H9 (cell line): Measurements from ENCODE around the gene HSP90AA1. TPM values are rescaled to one million over a fixed set of nuclear protein-coding genes. Genes with fewer than 3 reads are reported as not detected.

Source experiments
- DNase-seq: peaks from one replicate; pipeline ENCODE4 v3.0.0-alpha.2; 2017
- H2AFZ ChIP-seq: one replicate; pipeline ENCODE4 v1.6.1; 2013; ENCODE audit warnings: mild to moderate bottlenecking, low read length, control low read depth, moderate library complexity
- H2AK5ac ChIP-seq: 2 replicates; pipeline ENCODE4 v1.6.1; 2013; ENCODE audit warnings: low read length, control low read depth, mixed read lengths; ENCODE audit not compliant: insufficient read length
- H2BK120ac ChIP-seq: one replicate; pipeline ENCODE4 v1.6.1; 2013; ENCODE audit warnings: low read depth, mild to moderate bottlenecking, low read length, control low read depth, inconsistent platforms; ENCODE audit not compliant: poor library complexity, severe bottlenecking
- H2BK12ac ChIP-seq: 2 replicates; pipeline ENCODE4 v1.6.1; 2013; ENCODE audit warnings: low read length, control low read depth, mixed read lengths, low read depth; ENCODE audit not compliant: insufficient read length
- H2BK15ac ChIP-seq: 2 replicates; pipeline ENCODE4 v1.6.1; 2013; ENCODE audit warnings: low read depth, low read length, control low read depth
- H2BK20ac ChIP-seq: one replicate; pipeline ENCODE4 v1.6.1; 2013; ENCODE audit warnings: low read depth, mild to moderate bottlenecking, low read length, control low read depth, inconsistent platforms; ENCODE audit not compliant: poor library complexity, severe bottlenecking
- H2BK5ac ChIP-seq: 2 replicates; pipeline ENCODE4 v1.6.1; 2013; ENCODE audit warnings: low read length, control low read depth, mixed read lengths; ENCODE audit not compliant: insufficient read length
- H3K14ac ChIP-seq: 2 replicates; pipeline ENCODE4 v1.6.1; 2013; ENCODE audit warnings: low read length, control low read depth; ENCODE audit not compliant: insufficient read depth
- H3K18ac ChIP-seq: 2 replicates; pipeline ENCODE4 v1.6.1; 2013; ENCODE audit warnings: low read depth, mild to moderate bottlenecking, mixed read lengths, low read length, control low read depth; ENCODE audit not compliant: insufficient read length
- H3K23ac ChIP-seq: 2 replicates; pipeline ENCODE4 v1.6.1; 2013; ENCODE audit warnings: low read length, control low read depth, mixed read lengths, low read depth; ENCODE audit not compliant: insufficient read length
- H3K23me2 ChIP-seq: 2 replicates; pipeline ENCODE4 v1.6.1; 2013; ENCODE audit warnings: low read depth, mild to moderate bottlenecking, mixed read lengths, low read length, control low read depth; ENCODE audit not compliant: insufficient read length, poor library complexity, severe bottlenecking
- H3K27ac ChIP-seq: 2 replicates; pipeline ENCODE4 v1.5.1; 2013; ENCODE audit warnings: low read length, control low read depth, mixed read lengths, low read depth; ENCODE audit not compliant: insufficient read length
- H3K27me3 ChIP-seq: 2 replicates; pipeline ENCODE4 v1.6.1; 2013; ENCODE audit warnings: low read length, control low read depth, inconsistent platforms; ENCODE audit not compliant: insufficient read depth
- H3K4ac ChIP-seq: 2 replicates; pipeline ENCODE4 v1.6.1; 2013; ENCODE audit warnings: low read depth, mild to moderate bottlenecking, control low read depth, inconsistent platforms, low read length, moderate library complexity
- H3K4me1 ChIP-seq: 2 replicates; pipeline ENCODE4 v1.6.1; 2013; ENCODE audit warnings: low read length, control low read depth, inconsistent platforms; ENCODE audit not compliant: insufficient read depth
- H3K4me2 ChIP-seq: 2 replicates; pipeline ENCODE4 v1.6.1; 2013; ENCODE audit warnings: low read length, control low read depth, mixed read lengths; ENCODE audit not compliant: insufficient read length, insufficient read depth
- H3K56ac ChIP-seq: 2 replicates; pipeline ENCODE4 v1.6.1; 2013; ENCODE audit warnings: low read depth, mild to moderate bottlenecking, mixed read lengths, low read length, control low read depth; ENCODE audit not compliant: insufficient read length
- H3K79me1 ChIP-seq: 2 replicates; pipeline ENCODE4 v1.6.1; 2013; ENCODE audit warnings: low read depth, mild to moderate bottlenecking, moderate library complexity, low read length, control low read depth, inconsistent platforms; ENCODE audit not compliant: insufficient read depth, poor library complexity, severe bottlenecking
- H3K79me2 ChIP-seq: 2 replicates; pipeline ENCODE4 v1.6.1; 2013; ENCODE audit warnings: low read length, control low read depth, inconsistent platforms; ENCODE audit not compliant: insufficient read depth
- H3K9ac ChIP-seq: 2 replicates; pipeline ENCODE4 v1.6.1; 2013; ENCODE audit warnings: low read length, control low read depth, mixed read lengths; ENCODE audit not compliant: insufficient read length; ENCODE audit errors: extremely low read depth
- H3K9me3 ChIP-seq: one replicate; pipeline ENCODE4 v1.6.1; 2013; ENCODE audit warnings: low read depth, low read length, inconsistent platforms; ENCODE audit not compliant: control insufficient read depth
- H3T11ph ChIP-seq: one replicate; pipeline ENCODE4 v1.6.1; 2013; ENCODE audit warnings: mild to moderate bottlenecking, low read length, control low read depth, inconsistent platforms
- H4K20me1 ChIP-seq: one replicate; pipeline ENCODE4 v1.6.1; 2013; ENCODE audit not compliant: control insufficient read depth, insufficient read length, insufficient read depth
- H4K5ac ChIP-seq: 2 replicates; pipeline ENCODE4 v1.6.1; 2013; ENCODE audit warnings: low read depth, mild to moderate bottlenecking, mixed read lengths, low read length, control low read depth; ENCODE audit not compliant: insufficient read length
- H4K8ac ChIP-seq: replicated peaks from 2 replicates; pipeline ENCODE4 v1.6.1; 2013; ENCODE audit warnings: low read length, control low read depth, mixed read lengths, low read depth; ENCODE audit not compliant: insufficient read length
- H4K91ac ChIP-seq: 2 replicates; pipeline ENCODE4 v1.6.1; 2013; ENCODE audit warnings: low read depth, mild to moderate bottlenecking, moderate library complexity, mixed read lengths, low read length, control low read depth; ENCODE audit not compliant: insufficient read length
- H3K27ac Mint-ChIP-seq, 3 experiments: 2 replicates in 2 of 3; 3 replicates in 1 of 3; pipeline ENCODE4 v1.8.0; 2020 to 2021; ENCODE audit warnings: mixed read lengths in 3 of 3, mild to moderate bottlenecking in 1 of 3, moderate library complexity in 1 of 3
- H3K27me3 Mint-ChIP-seq: 2 replicates; pipeline ENCODE4 v1.8.0; 2021; ENCODE audit warnings: low read depth, mild to moderate bottlenecking, moderate library complexity, mixed read lengths
- H3K36me3 Mint-ChIP-seq, 3 experiments: 2 replicates in 2 of 3; 3 replicates in 1 of 3; pipeline ENCODE4 v1.8.0; 2020 to 2021; ENCODE audit warnings: low read depth in 3 of 3, mixed read lengths in 3 of 3; ENCODE audit not compliant: insufficient read depth in 1 of 3
- H3K4me1 Mint-ChIP-seq, 2 experiments: 2 replicates each; pipeline ENCODE4 v1.8.0; 2020; ENCODE audit warnings: mixed read lengths in 2 of 2
- H3K4me3 Mint-ChIP-seq, 2 experiments: 2 replicates in 1 of 2; 3 replicates in 1 of 2; pipeline ENCODE4 v1.8.0; 2020 to 2021; ENCODE audit warnings: mild to moderate bottlenecking in 2 of 2, mixed read lengths in 2 of 2, moderate library complexity in 1 of 2
- H3K9me3 Mint-ChIP-seq, 2 experiments: 2 replicates in 1 of 2; 3 replicates in 1 of 2; pipeline ENCODE4 v1.8.0; 2020; ENCODE audit warnings: mild to moderate bottlenecking in 2 of 2, mixed read lengths in 2 of 2, moderate library complexity in 1 of 2
- WGBS: extraction: QIAGEN DNeasy Blood & Tissue Kit; methylation state at CpG from one replicate; pipeline ENCODE4 v1.1.7; 2013; ENCODE audit warnings: missing lambda C conversion rate, low lambda C conversion rate, mixed read lengths; ENCODE audit not compliant: insufficient read length; ENCODE audit errors: extremely low coverage; 5-methylcytosine and 5-hydroxymethylcytosine counted together
- total RNA-seq: library from RNA; stranded (reverse); gene quantifications from 2 replicates; pipeline ENCODE4 v1.2.1, GENCODE V29; 2021
- TF ChIP-seq, protein P1 (sequence below): fragments of 200-600 bp; sonication (generic); conservative IDR thresholded peaks from 3 replicates; pipeline ENCODE4 v1.8.0; 2021; ENCODE audit warnings: antibody characterized with exemption, mild to moderate bottlenecking

HSP90AA1 gene
- total RNA-seq, 1 experiment from 2014 or later: 953 TPM

DNA sequence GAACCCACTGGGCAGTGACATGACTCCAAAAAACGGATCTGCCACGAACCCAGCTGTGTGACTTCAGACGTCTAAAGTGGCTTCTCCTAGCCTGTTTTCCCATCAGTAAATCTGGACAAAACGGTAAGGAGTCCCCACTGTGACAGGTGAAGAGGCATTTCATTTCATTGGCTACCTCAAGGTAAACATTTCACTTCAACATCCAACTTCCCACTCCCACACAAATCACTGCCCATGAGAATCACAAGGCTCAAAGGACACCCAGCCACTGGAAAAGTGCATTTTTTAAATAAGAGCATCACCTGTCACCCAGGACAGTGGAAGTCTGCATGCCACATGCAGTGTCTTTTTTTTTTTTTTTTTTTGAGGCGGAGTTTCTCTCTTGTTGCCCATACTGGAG lies 27.9 kb downstream of the HSP90AA1 start:
- Histone ChIP-seq H3K14ac (no peak overlapping the region), H3K4me2 (no peak overlapping the region), H3K79me1 (no peaks in the 10 kb centered on the region), H3K9ac (no peak overlapping the region), H3K27me3 (no peaks in the 10 kb centered on the region), H3K4ac (no peak overlapping the region), H2BK12ac (no peak overlapping the region), H3K23me2 (no peaks in the 10 kb centered on the region), H3T11ph (no peak overlapping the region), H3K27ac (no peak overlapping the region), H2BK5ac (no peak overlapping the region), H2AK5ac (no peak overlapping the region), H3K56ac (no peak overlapping the region), H2BK20ac (no peak overlapping the region), H3K18ac (no peak overlapping the region), H4K20me1 (peaks cover 4% of the 10 kb centered on the region), H2BK120ac (no peak overlapping the region), H2AFZ (no peak overlapping the region), H2BK15ac (no peak overlapping the region), H3K4me1 (peaks cover 5% of the 10 kb centered on the region; the same call in 1 of the 2 replicates), H3K9me3 (no peaks in the 10 kb centered on the region), H3K79me2 (no peaks in the 10 kb centered on the region), H3K23ac (no peak overlapping the region), H4K91ac (no peak overlapping the region), H4K8ac (no peak overlapping the region), H4K5ac (no peak overlapping the region)
- no peaks in the 10 kb centered on the region; a peak in 1 of 5 replicates for H3K9me3 Mint-ChIP-seq
- H3K27me3 Mint-ChIP-seq: no peaks in the 10 kb centered on the region
- TF ChIP-seq, protein P1, sequence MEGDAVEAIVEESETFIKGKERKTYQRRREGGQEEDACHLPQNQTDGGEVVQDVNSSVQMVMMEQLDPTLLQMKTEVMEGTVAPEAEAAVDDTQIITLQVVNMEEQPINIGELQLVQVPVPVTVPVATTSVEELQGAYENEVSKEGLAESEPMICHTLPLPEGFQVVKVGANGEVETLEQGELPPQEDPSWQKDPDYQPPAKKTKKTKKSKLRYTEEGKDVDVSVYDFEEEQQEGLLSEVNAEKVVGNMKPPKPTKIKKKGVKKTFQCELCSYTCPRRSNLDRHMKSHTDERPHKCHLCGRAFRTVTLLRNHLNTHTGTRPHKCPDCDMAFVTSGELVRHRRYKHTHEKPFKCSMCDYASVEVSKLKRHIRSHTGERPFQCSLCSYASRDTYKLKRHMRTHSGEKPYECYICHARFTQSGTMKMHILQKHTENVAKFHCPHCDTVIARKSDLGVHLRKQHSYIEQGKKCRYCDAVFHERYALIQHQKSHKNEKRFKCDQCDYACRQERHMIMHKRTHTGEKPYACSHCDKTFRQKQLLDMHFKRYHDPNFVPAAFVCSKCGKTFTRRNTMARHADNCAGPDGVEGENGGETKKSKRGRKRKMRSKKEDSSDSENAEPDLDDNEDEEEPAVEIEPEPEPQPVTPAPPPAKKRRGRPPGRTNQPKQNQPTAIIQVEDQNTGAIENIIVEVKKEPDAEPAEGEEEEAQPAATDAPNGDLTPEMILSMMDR: no peak
- peaks cover 39 to 41% of the 10 kb centered on the region in 2 experiments for H3K4me1 Mint-ChIP-seq
- H3K36me3 Mint-ChIP-seq: peaks cover 0 to 6% (median 3%) of the 10 kb centered on the region in 3 experiments; a peak in 3 of 7 replicates
- DNase-seq: no peak
- H3K4me3 Mint-ChIP-seq: no peak overlapping the region
- WGBS: no CpG with 5 or more reads among the region's 5 CpGs
- no peak overlapping the region for H3K27ac Mint-ChIP-seq
